Stimulated activated effector memory CD8-positive, alpha-beta T cell treated with anti-CD3 and anti-CD28 coated beads, Interleukin-12 subunit alpha, Interleukin-12 subunit beta, amount 100 ng/mL, for 72 hours (primary cell): Measurements from ENCODE around the gene CPNE1.
"Not testable (repeated sequence)": the region's sequence is repeated elsewhere in the genome, so short reads cannot be mapped to it uniquely, and the experiment has no call there.

Experiments
- ATAC-seq: fragments of 150-1000 bp; cut with Tn5 transposase; 2 replicates; pipeline ENCODE4 v1.10.0; 2021
- DNase-seq, 2 donors: peaks; one replicate each; pipeline ENCODE4 v3.0.0; 2021 to 2022; ENCODE audit warnings: low spot score in 2 of 2
- H3K27ac Mint-ChIP-seq: one replicate; pipeline ENCODE4 v1.8.0; 2022; ENCODE audit warnings: mild to moderate bottlenecking, mixed read lengths
- H3K36me3 Mint-ChIP-seq: one replicate; pipeline ENCODE4 v1.8.0; 2022; ENCODE audit warnings: mild to moderate bottlenecking, mixed read lengths
- H3K4me1 Mint-ChIP-seq: one replicate; pipeline ENCODE4 v1.8.0; 2022; ENCODE audit warnings: mixed read lengths
- H3K4me3 Mint-ChIP-seq: one replicate; pipeline ENCODE4 v1.8.0; 2022; ENCODE audit warnings: mild to moderate bottlenecking, mixed read lengths
- H3K9me3 Mint-ChIP-seq: one replicate; pipeline ENCODE4 v1.8.0; 2022; ENCODE audit warnings: mixed read lengths

CPNE1 gene

GRCh38 chr20:35664466-35665206 is at the start of gene CPNE1, which contains the start of gene RBM12:
TSS of gene CPNE1 (minus strand) at chr20:35664900. CDS start at chr20:35632923, 31,977 bp downstream.
TSS of gene RBM12 (minus strand) at chr20:35664900. CDS start at chr20:35655322, 9,578 bp downstream.
- DNase-seq, result peak; percentile 90 to 97
- H3K4me3 Mint-ChIP-seq, result peak within 1 kb of the TSS; percentile 95
- peaks cover 48% of the 10 kb centered on the region for H3K36me3 Mint-ChIP-seq
- peak; percentile 89 for ATAC-seq
- H3K27ac Mint-ChIP-seq, result peak within 1 kb of the TSS; percentile 99
- peaks cover 52% of the 10 kb centered on the region for H3K4me1 Mint-ChIP-seq
- no peaks in the 10 kb centered on the region for H3K9me3 Mint-ChIP-seq

- no peak overlapping the region for H3K4me3 Mint-ChIP-seq
- H3K4me1 Mint-ChIP-seq, result peaks cover 52% of the 10 kb centered on the region
- H3K36me3 Mint-ChIP-seq, result peaks cover 100% of the 10 kb centered on the region
- H3K9me3 Mint-ChIP-seq, result no peaks in the 10 kb centered on the region
- ATAC-seq, result no peak
- H3K27ac Mint-ChIP-seq, result peak overlapping the region; percentile 32
- DNase-seq, result no peak
Measured at GRCh38 chr20:35714127-35714526, 49.4 kb upstream of the CPNE1 start.

GRCh38 chr20:35713120-35713519 is 48.4 kb upstream of the CPNE1 start:
- not testable (repeated sequence) for H3K27ac Mint-ChIP-seq, ATAC-seq, H3K4me3 Mint-ChIP-seq, DNase-seq, H3K9me3 Mint-ChIP-seq
- H3K4me1 Mint-ChIP-seq, result peaks cover 48% of the 10 kb centered on the region
- peaks cover 100% of the 10 kb centered on the region for H3K36me3 Mint-ChIP-seq

- ATAC-seq, result peak; percentile 89
- H3K9me3 Mint-ChIP-seq, result no peaks in the 10 kb centered on the region
- peaks cover 45% of the 10 kb centered on the region for H3K4me1 Mint-ChIP-seq
- peak overlapping the region; percentile 83 for H3K27ac Mint-ChIP-seq
- H3K36me3 Mint-ChIP-seq, result peaks cover 100% of the 10 kb centered on the region
- DNase-seq, result peak in 1 of 2 donors; percentile 54
- peak overlapping the region; percentile 55 for H3K4me3 Mint-ChIP-seq
Measured at GRCh38 chr20:35711588-35712209, 47.0 kb upstream of the CPNE1 start.

- Mint-ChIP-seq H3K27ac (peak overlapping the region; percentile 83), H3K9me3 (no peaks in the 10 kb centered on the region), H3K36me3 (peaks cover 100% of the 10 kb centered on the region), H3K4me3 (peak overlapping the region; percentile 55), H3K4me1 (peaks cover 45% of the 10 kb centered on the region)
- DNase-seq (no peak), ATAC-seq (no peak)
Measured at GRCh38 chr20:35710884-35711587, 46.3 kb upstream of the CPNE1 start.

- Mint-ChIP-seq H3K36me3 (peaks cover 100% of the 10 kb centered on the region), H3K4me1 (peaks cover 45% of the 10 kb centered on the region), H3K27ac (no peak overlapping the region), H3K9me3 (no peaks in the 10 kb centered on the region), H3K4me3 (no peak overlapping the region)
- no peak for DNase-seq
- no peak for ATAC-seq
Measured at GRCh38 chr20:35710039-35710438, 45.3 kb upstream of the CPNE1 start.

GRCh38 chr20:35709259-35709658 is 44.6 kb upstream of the CPNE1 start:
- ATAC-seq (no peak), DNase-seq (peak in 1 of 2 donors; percentile 17)
- Mint-ChIP-seq H3K4me3 (no peak overlapping the region), H3K4me1 (peaks cover 41% of the 10 kb centered on the region), H3K27ac (no peak overlapping the region), H3K36me3 (peaks cover 100% of the 10 kb centered on the region), H3K9me3 (no peaks in the 10 kb centered on the region)

- Mint-ChIP-seq H3K27ac (no peak overlapping the region), H3K4me3 (no peak overlapping the region), H3K36me3 (peaks cover 100% of the 10 kb centered on the region), H3K4me1 (peaks cover 36% of the 10 kb centered on the region), H3K9me3 (no peaks in the 10 kb centered on the region)
- no peak for DNase-seq
- no peak for ATAC-seq
Measured at GRCh38 chr20:35708502-35708901, 43.8 kb upstream of the CPNE1 start.

GRCh38 chr20:35706591-35707529 is 42.2 kb upstream of the CPNE1 start:
- H3K9me3 Mint-ChIP-seq, H3K4me3 Mint-ChIP-seq, ATAC-seq, H3K27ac Mint-ChIP-seq: not testable (repeated sequence)
- DNase-seq, result peak in 1 of 2 donors; percentile 33
- Mint-ChIP-seq H3K4me1 (peaks cover 22% of the 10 kb centered on the region), H3K36me3 (peaks cover 100% of the 10 kb centered on the region)

- Mint-ChIP-seq H3K4me1 (peaks cover 14% of the 10 kb centered on the region), H3K36me3 (peaks cover 100% of the 10 kb centered on the region)
- H3K4me3 Mint-ChIP-seq, H3K9me3 Mint-ChIP-seq, ATAC-seq, H3K27ac Mint-ChIP-seq: not testable (repeated sequence)
- DNase-seq, result peak in 1 of 2 donors; percentile 37
Measured at GRCh38 chr20:35705894-35706293, 41.2 kb upstream of the CPNE1 start.

GRCh38 chr20:35704514-35705261 is 40.0 kb upstream of the CPNE1 start:
- no peak overlapping the region for H3K4me3 Mint-ChIP-seq
- no peak for DNase-seq
- H3K9me3 Mint-ChIP-seq, result no peaks in the 10 kb centered on the region
- peaks cover 18% of the 10 kb centered on the region for H3K4me1 Mint-ChIP-seq
- ATAC-seq, result no peak
- H3K27ac Mint-ChIP-seq, result peak overlapping the region; percentile 68
- peaks cover 100% of the 10 kb centered on the region for H3K36me3 Mint-ChIP-seq

GRCh38 chr20:35702824-35703695 is 38.4 kb upstream of the CPNE1 start:
- Mint-ChIP-seq H3K4me1 (peaks cover 20% of the 10 kb centered on the region), H3K36me3 (peaks cover 97% of the 10 kb centered on the region), H3K27ac (peak overlapping the region; percentile 68), H3K4me3 (no peak overlapping the region), H3K9me3 (no peaks in the 10 kb centered on the region)
- DNase-seq (no peak), ATAC-seq (no peak)

- peak overlapping the region; percentile 64 for H3K27ac Mint-ChIP-seq
- no peak overlapping the region for H3K4me3 Mint-ChIP-seq
- peaks cover 29% of the 10 kb centered on the region for H3K4me1 Mint-ChIP-seq
- H3K9me3 Mint-ChIP-seq, result no peaks in the 10 kb centered on the region
- DNase-seq (no peak), ATAC-seq (no peak)
- H3K36me3 Mint-ChIP-seq, result peaks cover 89% of the 10 kb centered on the region
Measured at GRCh38 chr20:35702051-35702823, 37.5 kb upstream of the CPNE1 start.
